ENCODE data around the gene AGFG1.

DNA sequence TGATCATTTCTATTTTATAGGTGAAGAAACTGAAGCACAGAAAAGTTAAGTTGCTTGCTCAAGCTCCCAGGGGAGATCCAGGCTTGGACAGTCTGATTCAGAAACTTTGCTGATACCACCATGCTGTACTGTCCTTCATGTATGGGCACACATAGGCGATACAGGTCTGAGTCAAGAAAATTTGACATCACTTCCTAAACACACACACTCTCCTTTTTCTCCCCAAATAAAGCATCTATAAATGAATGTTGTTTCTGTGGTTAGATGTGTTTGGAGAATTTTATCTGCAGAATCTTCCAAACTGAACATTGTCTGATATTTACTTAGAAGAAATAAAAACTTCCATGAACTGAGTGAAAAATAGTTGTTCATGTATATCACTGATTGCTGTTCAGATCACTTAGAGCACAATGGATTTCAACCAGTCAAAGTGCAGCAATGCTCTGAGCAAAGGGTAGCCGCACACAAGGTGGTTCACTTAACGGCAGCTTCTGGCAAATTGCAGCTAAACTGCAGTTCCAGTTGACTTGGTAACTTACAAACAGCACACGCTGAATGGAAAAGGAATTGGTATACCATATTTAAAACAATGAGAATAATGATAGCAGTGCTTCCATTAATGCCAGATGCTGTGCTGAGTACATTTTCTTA is 10.0 kb upstream of the AGFG1 start:
- TF ChIP-seq CTCF (IDR thresholded peaks at IDR 0.05; ENCODE audit: insufficient read depth, low read depth, low read length) (no peak), EZH2 (IDR thresholded peaks at IDR 0.05; ENCODE audit: insufficient read depth, low read length) (no peak)

All from astrocyte (in vitro differentiated cells and primary cell).